CD14-positive monocyte (primary cell): ENCODE data around the gene SLC22A7. TPM values are rescaled to one million over a fixed set of nuclear protein-coding genes. Genes with fewer than 3 reads are reported as not detected.

Source experiments
- DNase-seq, 3 donors: peaks; one replicate each; pipeline ENCODE4 v3.0.0-alpha.2; 2011 to 2022
- H2AFZ ChIP-seq: 2 replicates; pipeline ENCODE4 v1.6.0; 2012; ENCODE audit warnings: mild to moderate bottlenecking, low read depth, low read length, inconsistent platforms; ENCODE audit not compliant: insufficient read depth, poor library complexity, severe bottlenecking
- H3K27ac ChIP-seq, 2 donors: 1 replicate in 1 of 2; 2 replicates in 1 of 2; pipeline ENCODE4 v1.5.1; 2012 to 2013; ENCODE audit warnings: low read length in 2 of 2, control low read depth in 1 of 2, inconsistent platforms in 1 of 2, low read depth in 1 of 2, mild to moderate bottlenecking in 1 of 2
- H3K27me3 ChIP-seq, 2 donors: one replicate each; pipeline versions ENCODE4 v1.6.0 to v1.6.1; 2011 to 2013; ENCODE audit warnings: low read length in 2 of 2; ENCODE audit not compliant: control insufficient read depth in 2 of 2, insufficient read depth in 2 of 2
- H3K36me3 ChIP-seq, 2 donors: replicated peaks in 1 of 2; 1 replicate in 1 of 2; 2 replicates in 1 of 2; pipeline versions ENCODE4 v1.5.1 to v1.6.1; 2012 to 2013; ENCODE audit warnings: low read length in 2 of 2, control low read depth in 1 of 2, inconsistent platforms in 1 of 2, mild to moderate bottlenecking in 1 of 2; ENCODE audit not compliant: insufficient read depth in 2 of 2, control insufficient read depth in 1 of 2
- H3K4me1 ChIP-seq, 2 donors: 1 replicate in 1 of 2; 2 replicates in 1 of 2; pipeline versions ENCODE4 v1.5.1 to v1.6.1; 2012 to 2013; ENCODE audit warnings: low read length in 2 of 2, control low read depth in 1 of 2, inconsistent platforms in 1 of 2, mild to moderate bottlenecking in 1 of 2, moderate library complexity in 1 of 2; ENCODE audit not compliant: insufficient read depth in 2 of 2, control insufficient read depth in 1 of 2
- H3K4me2 ChIP-seq: replicated peaks from 2 replicates; pipeline ENCODE3; 2012; ENCODE audit warnings: low read length, moderate library complexity, mild to moderate bottlenecking; ENCODE audit not compliant: poor library complexity, severe bottlenecking; ENCODE audit errors: extremely low read depth
- H3K4me3 ChIP-seq, 3 experiments: fragments of 200-600 bp in 1 of 3; sonication (generic) in 1 of 3; replicated peaks in 1 of 3; 1 replicate in 2 of 3; 2 replicates in 1 of 3; pipeline ENCODE4 v1.5.1; 2011 to 2013; ENCODE audit warnings: low read length in 3 of 3, mild to moderate bottlenecking in 3 of 3, control low read depth in 2 of 3, low read depth in 2 of 3, inconsistent platforms in 1 of 3, moderate library complexity in 1 of 3
- H3K79me2 ChIP-seq: 2 replicates; pipeline ENCODE4 v1.6.0; 2012; ENCODE audit warnings: mild to moderate bottlenecking, control low read depth, inconsistent platforms, low read length, moderate library complexity; ENCODE audit not compliant: insufficient read depth
- H3K9ac ChIP-seq: 2 replicates; pipeline ENCODE4 v1.6.0; 2017; ENCODE audit warnings: low read length, mild to moderate bottlenecking; ENCODE audit not compliant: insufficient read depth, poor library complexity, severe bottlenecking
- H3K9me3 ChIP-seq, 2 donors: replicated peaks in 1 of 2; 1 replicate in 1 of 2; 2 replicates in 1 of 2; pipeline versions ENCODE4 v1.5.1 to v1.6.1; 2012 to 2013; ENCODE audit warnings: low read length in 2 of 2, control low read depth in 1 of 2; ENCODE audit not compliant: control insufficient read depth in 1 of 2, insufficient read depth in 1 of 2
- H4K20me1 ChIP-seq: 2 replicates; pipeline ENCODE4 v1.6.0; 2012; ENCODE audit warnings: mild to moderate bottlenecking, low read length, control low read depth, moderate library complexity; ENCODE audit not compliant: insufficient read depth
- H3K27ac Mint-ChIP-seq, 7 donors: one replicate each; pipeline ENCODE4 v1.8.0; 2020; ENCODE audit warnings: mild to moderate bottlenecking in 7 of 7, mixed read lengths in 7 of 7, moderate library complexity in 6 of 7, inconsistent platforms in 2 of 7
- H3K27me3 Mint-ChIP-seq, 3 donors: one replicate each; pipeline ENCODE4 v1.8.0; 2021 to 2022; ENCODE audit warnings: low read depth in 3 of 3, mild to moderate bottlenecking in 3 of 3, mixed read lengths in 3 of 3, moderate library complexity in 3 of 3, inconsistent platforms in 1 of 3
- H3K36me3 Mint-ChIP-seq, 2 donors: one replicate each; pipeline ENCODE4 v1.8.0; 2020; ENCODE audit warnings: mixed read lengths in 2 of 2, inconsistent platforms in 1 of 2, mild to moderate bottlenecking in 1 of 2
- H3K4me1 Mint-ChIP-seq: one replicate; pipeline ENCODE4 v1.8.0; 2020; ENCODE audit warnings: mild to moderate bottlenecking, mixed read lengths
- H3K4me3 Mint-ChIP-seq, 2 donors: one replicate each; pipeline ENCODE4 v1.8.0; 2020; ENCODE audit warnings: mild to moderate bottlenecking in 2 of 2, mixed read lengths in 2 of 2, moderate library complexity in 1 of 2
- H3K9me3 Mint-ChIP-seq, 7 donors: one replicate each; pipeline ENCODE4 v1.8.0; 2020 to 2022; ENCODE audit warnings: mixed read lengths in 7 of 7, mild to moderate bottlenecking in 6 of 7, moderate library complexity in 6 of 7, inconsistent platforms in 2 of 7
- CTCF ChIP-seq: fragments of 200-600 bp; IDR thresholded peaks from one replicate; pipeline ENCODE4 v1.8.0; 2022; ENCODE audit warnings: antibody characterized with exemption, mild to moderate bottlenecking
- WGBS: methylation state at CpG from one replicate; pipeline ENCODE4 v1.1.5; 2013; ENCODE audit warnings: missing lambda C conversion rate; ENCODE audit not compliant: insufficient coverage; 5-methylcytosine and 5-hydroxymethylcytosine counted together
- intact Hi-C, 2 donors: fragments of 100-400 bp; cut with micrococcal nuclease; formaldehyde crosslinking; loops; one replicate each; pipeline versions ENCODE4 v1.15.0 to v1.15.1; 2023
- polyA plus RNA-seq, 3 donors: library from polyadenylated mRNA; depleted of rRNA in 1 of 3; unstranded in 2 of 3; stranded (reverse) in 1 of 3; fragments of 300-500 nt in 2 of 3; fragments of >200 nt in 1 of 3; fragmentation: Illumina TruSeq in 2 of 3; gene quantifications; 1 replicate in 2 of 3; 2 replicates in 1 of 3; pipeline ENCODE4 v1.2.3, GENCODE V29; 2012 to 2021

Gene SLC22A7
- polyA plus RNA-seq, 3 donors: not detected

- H3K9me3 ChIP-seq: no peaks in the 10 kb centered on the region
- Mint-ChIP-seq H3K27ac (no peak overlapping the region), H3K27me3 (peaks cover 10 to 22% (median 14%) of the 10 kb centered on the region in 3 donors), H3K4me1 (peaks cover 4% of the 10 kb centered on the region), H3K9me3 (no peaks in the 10 kb centered on the region), H3K36me3 (no peaks in the 10 kb centered on the region), H3K4me3 (no peak overlapping the region)
- H3K9ac ChIP-seq: no peak overlapping the region
- DNase-seq: no peak
- H3K4me3 ChIP-seq: no peak overlapping the region
- TF ChIP-seq CTCF: no peak
- intact Hi-C loops: loop anchor here (1.0 to 10.0 kb wide), 6 partner anchors 72 to 244 kb away; no protein-coding TSS in a partner anchor
- H3K36me3 ChIP-seq: no peaks in the 10 kb centered on the region
- no peak overlapping the region for H2AFZ ChIP-seq
- H3K4me2 ChIP-seq: no peak overlapping the region
- H3K4me1 ChIP-seq: no peaks in the 10 kb centered on the region
- WGBS: 96% methylated on average over 35 of the region's 39 CpGs
- no peaks in the 10 kb centered on the region for H3K79me2 ChIP-seq
- H3K27me3 ChIP-seq: peaks cover 0 to 4% of the 10 kb centered on the region in 2 donors
- no peak overlapping the region for H3K27ac ChIP-seq
- H4K20me1 ChIP-seq: no peaks in the 10 kb centered on the region
These were observed 35.2 kb upstream of the SLC22A7 start for GRCh38 chr6:43262780-43263313.

- H3K4me3 Mint-ChIP-seq: peak overlapping the region in 1 of 2 donors; percentile 39
- H3K9ac ChIP-seq: no peak overlapping the region
These were observed 34.5 kb upstream of the SLC22A7 start for GRCh38 chr6:43263314-43264178.

More at GRCh38 chr6:43263314-43264178, 34.5 kb upstream of the SLC22A7 start:
- DNase-seq: peak; percentile 57 to 74 (median 72)
- Histone ChIP-seq H3K27ac (no peak overlapping the region), H3K79me2 (no peaks in the 10 kb centered on the region), H3K4me1 (no peaks in the 10 kb centered on the region), H3K36me3 (no peaks in the 10 kb centered on the region), H3K9me3 (no peaks in the 10 kb centered on the region), H2AFZ (no peak overlapping the region), H4K20me1 (no peaks in the 10 kb centered on the region), H3K4me2 (no peak overlapping the region), H3K27me3 (peaks cover 2 to 11% of the 10 kb centered on the region in 2 donors), H3K4me3 (no peak overlapping the region)
- peak; percentile 82 for TF ChIP-seq CTCF
- intact Hi-C loops: loop anchor here (1.0 to 10.0 kb wide), 6 partner anchors 72 to 244 kb away; no protein-coding TSS in a partner anchor
- 19% methylated on average over 6 of the region's 12 CpGs for WGBS
- Mint-ChIP-seq H3K27ac (peak overlapping the region in 2 of 7 donors; percentile 32 to 79), H3K27me3 (peaks cover 16 to 26% (median 17%) of the 10 kb centered on the region in 3 donors), H3K9me3 (no peaks in the 10 kb centered on the region), H3K36me3 (no peaks in the 10 kb centered on the region), H3K4me1 (peaks cover 4% of the 10 kb centered on the region)
